Suprapubic skin (tissue), 4 donors: Measurements from ENCODE around the gene STK32B.

ENCODE experiments used
- CTCF ChIP-seq, 2 donors: fragments of 200-600 bp in 1 of 2; fragments of 450-650 bp in 1 of 2; sonication (generic) in 1 of 2; IDR thresholded peaks; one replicate each; pipeline ENCODE4 v1.5.1; 2016 to 2019; ENCODE audit warnings: antibody characterized with exemption in 2 of 2, mild to moderate bottlenecking in 1 of 2, moderate library complexity in 1 of 2
- EP300 ChIP-seq: sonication (generic); formaldehyde crosslinking; IDR thresholded peaks from one replicate; pipeline ENCODE4 v1.6.1; 2017; ENCODE audit warnings: antibody characterized with exemption
- POLR2A ChIP-seq, 2 donors: fragments of 450-650 bp; IDR thresholded peaks; one replicate each; pipeline ENCODE4 v1.6.1; 2017; ENCODE audit warnings: antibody characterized with exemption in 2 of 2, mild to moderate bottlenecking in 2 of 2, moderate library complexity in 2 of 2
- POLR2AphosphoS5 ChIP-seq, 3 donors: sonication (generic); formaldehyde crosslinking; IDR thresholded peaks; one replicate each; pipeline ENCODE4 v1.6.1; 2017; ENCODE audit warnings: antibody characterized with exemption in 3 of 3

- TF ChIP-seq CTCF (IDR thresholded peaks at IDR 0.05) (no peak), EP300 (no peak), POLR2A (IDR thresholded peaks at IDR 0.05) (no peak), POLR2AphosphoS5 (IDR thresholded peaks at IDR 0.05) (no peak)
Measured at GRCh38 chr4:5157791-5158770, 106.8 kb downstream of the STK32B start.
